Vagina (tissue), 2 donors: Measurements from ENCODE around the gene SAA2.
"Not testable (repeated sequence)": the region's sequence is repeated elsewhere in the genome, so short reads cannot be mapped to it uniquely, and the experiment has no call there.

Experiments used
- POLR2A ChIP-seq, 2 donors: fragments of 450-650 bp; IDR thresholded peaks; one replicate each; pipeline ENCODE4 v1.6.1; 2017; ENCODE audit warnings: antibody characterized with exemption in 2 of 2, mild to moderate bottlenecking in 2 of 2, moderate library complexity in 2 of 2
- POLR2AphosphoS5 ChIP-seq, 2 donors: sonication (generic); formaldehyde crosslinking; IDR thresholded peaks; one replicate each; pipeline ENCODE4 v1.9.0; 2017; ENCODE audit warnings: antibody characterized with exemption in 2 of 2, mild to moderate bottlenecking in 2 of 2, low read depth in 1 of 2; ENCODE audit not compliant: insufficient read depth in 1 of 2
- TF ChIP-seq, protein P1 (sequence below), 3 experiments: fragments of 450-650 bp in 2 of 3; fragments of 200-600 bp in 1 of 3; sonication (generic) in 1 of 3; IDR thresholded peaks; one replicate each; pipeline ENCODE4 v1.5.1; 2017 to 2019; ENCODE audit warnings: antibody characterized with exemption in 3 of 3, mild to moderate bottlenecking in 2 of 3, moderate library complexity in 2 of 3

GRCh38 chr11:18262681-18263350 is 14.3 kb upstream of the SAA2 start:
- TF ChIP-seq, protein P1, sequence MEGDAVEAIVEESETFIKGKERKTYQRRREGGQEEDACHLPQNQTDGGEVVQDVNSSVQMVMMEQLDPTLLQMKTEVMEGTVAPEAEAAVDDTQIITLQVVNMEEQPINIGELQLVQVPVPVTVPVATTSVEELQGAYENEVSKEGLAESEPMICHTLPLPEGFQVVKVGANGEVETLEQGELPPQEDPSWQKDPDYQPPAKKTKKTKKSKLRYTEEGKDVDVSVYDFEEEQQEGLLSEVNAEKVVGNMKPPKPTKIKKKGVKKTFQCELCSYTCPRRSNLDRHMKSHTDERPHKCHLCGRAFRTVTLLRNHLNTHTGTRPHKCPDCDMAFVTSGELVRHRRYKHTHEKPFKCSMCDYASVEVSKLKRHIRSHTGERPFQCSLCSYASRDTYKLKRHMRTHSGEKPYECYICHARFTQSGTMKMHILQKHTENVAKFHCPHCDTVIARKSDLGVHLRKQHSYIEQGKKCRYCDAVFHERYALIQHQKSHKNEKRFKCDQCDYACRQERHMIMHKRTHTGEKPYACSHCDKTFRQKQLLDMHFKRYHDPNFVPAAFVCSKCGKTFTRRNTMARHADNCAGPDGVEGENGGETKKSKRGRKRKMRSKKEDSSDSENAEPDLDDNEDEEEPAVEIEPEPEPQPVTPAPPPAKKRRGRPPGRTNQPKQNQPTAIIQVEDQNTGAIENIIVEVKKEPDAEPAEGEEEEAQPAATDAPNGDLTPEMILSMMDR (IDR thresholded peaks at IDR 0.05): not testable (repeated sequence)
- not testable (repeated sequence) for TF ChIP-seq POLR2AphosphoS5 (IDR thresholded peaks at IDR 0.05; ENCODE audit: insufficient read depth in 1 of 2, low read depth in 1 of 2); POLR2A (IDR thresholded peaks at IDR 0.05)
